WTC11 (cell line): ENCODE data around the gene WDR62. TPM values are rescaled to one million over a fixed set of nuclear protein-coding genes. Genes with fewer than 3 reads are reported as not detected.

ENCODE experiments used
- ATAC-seq: fragments of 200-7000 bp; cut with Tn5 transposase; 2 replicates; pipeline ENCODE4 v1.10.0; 2021; ENCODE audit warnings: mild to moderate bottlenecking, moderate library complexity
- CTCF ChIA-PET: fragments of 300-600 bp; sonication (Branson Sonifier 250); formaldehyde crosslinking; loops from one replicate; lab custom pipeline; 2021; ENCODE audit warnings: antibody characterized with exemption; lab: Charles Lee
- POLR2A ChIA-PET: fragments of 350-600 bp; sonication (Branson Sonifier 250); formaldehyde crosslinking; loops from one replicate; lab custom pipeline; 2021; ENCODE audit warnings: antibody characterized with exemption; lab: Charles Lee
- DNase-seq: peaks from one replicate; pipeline ENCODE4 v3.0.0; 2021; ENCODE audit warnings: low spot score
- H3K27ac Mint-ChIP-seq: 2 replicates; pipeline ENCODE4 v1.8.0; 2021; ENCODE audit warnings: mixed read lengths
- H3K27me3 Mint-ChIP-seq: 2 replicates; pipeline ENCODE4 v1.8.0; 2021; ENCODE audit warnings: low read depth, mild to moderate bottlenecking, moderate library complexity, mixed read lengths
- H3K36me3 Mint-ChIP-seq: 2 replicates; pipeline ENCODE4 v1.8.0; 2021; ENCODE audit warnings: mixed read lengths
- H3K4me1 Mint-ChIP-seq: 2 replicates; pipeline ENCODE4 v1.8.0; 2022; ENCODE audit warnings: mixed read lengths
- H3K4me3 Mint-ChIP-seq: 2 replicates; pipeline ENCODE4 v1.8.0; 2021; ENCODE audit warnings: mild to moderate bottlenecking, moderate library complexity, mixed read lengths
- H3K9me3 Mint-ChIP-seq: 2 replicates; pipeline ENCODE4 v1.8.0; 2021; ENCODE audit warnings: mixed read lengths
- CBFB ChIP-seq: sonication (generic); formaldehyde crosslinking; IDR thresholded peaks from 2 replicates; pipeline ENCODE4 v1.8.1; 2022; ENCODE audit warnings: mild to moderate bottlenecking, low read depth, missing genetic modification reagents
- ESRRA ChIP-seq: sonication (generic); formaldehyde crosslinking; IDR thresholded peaks from 2 replicates; pipeline ENCODE4 v1.8.1; 2022; ENCODE audit warnings: mild to moderate bottlenecking, missing genetic modification reagents, borderline replicate concordance
- IRF2 ChIP-seq: sonication (generic); formaldehyde crosslinking; IDR thresholded peaks from 2 replicates; pipeline ENCODE4 v1.8.0; 2022; ENCODE audit warnings: low read depth, missing genetic modification reagents, borderline replicate concordance
- JUN ChIP-seq: sonication (generic); formaldehyde crosslinking; IDR thresholded peaks from 2 replicates; pipeline ENCODE4 v1.8.0; 2023; ENCODE audit warnings: mild to moderate bottlenecking, missing genetic modification reagents
- NR2C2 ChIP-seq: sonication (generic); formaldehyde crosslinking; IDR thresholded peaks from 2 replicates; pipeline ENCODE4 v1.8.0; 2022; ENCODE audit warnings: mild to moderate bottlenecking, missing genetic modification reagents
- ZNF138 ChIP-seq: sonication (generic); formaldehyde crosslinking; conservative IDR thresholded peaks from 2 replicates; pipeline ENCODE4 v1.8.1; 2022; ENCODE audit warnings: mild to moderate bottlenecking, moderate library complexity, missing genetic modification reagents
- ZNF263 ChIP-seq: sonication (generic); formaldehyde crosslinking; IDR thresholded peaks from 2 replicates; pipeline ENCODE4 v1.8.1; 2022; ENCODE audit warnings: low read depth, mild to moderate bottlenecking, moderate library complexity, missing genetic modification reagents
- ZNF423 ChIP-seq: fragments of 250-450 bp; sonication (Bioruptor Pico); IDR thresholded peaks from 2 replicates; pipeline ENCODE4 v2.1.2; 2022; ENCODE audit warnings: mild to moderate bottlenecking, moderate library complexity
- total RNA-seq: library from RNA; stranded (reverse); gene quantifications from 3 replicates; pipeline ENCODE4 v1.2.3, GENCODE V29; 2021
- TF ChIP-seq, protein P1 (sequence below): sonication (generic); formaldehyde crosslinking; IDR thresholded peaks from 2 replicates; pipeline ENCODE4 v1.8.0; 2022; ENCODE audit warnings: mild to moderate bottlenecking, missing genetic modification reagents
- TF ChIP-seq, protein P2 (sequence below): sonication (generic); formaldehyde crosslinking; IDR thresholded peaks from 2 replicates; pipeline ENCODE4 v1.8.0; 2023; ENCODE audit warnings: mild to moderate bottlenecking, missing genetic modification reagents
- TF ChIP-seq, protein P3 (sequence below): sonication (generic); formaldehyde crosslinking; IDR thresholded peaks from 2 replicates; pipeline ENCODE4 v1.8.1; 2022; ENCODE audit warnings: low read depth, missing genetic modification reagents, borderline replicate concordance
- TF ChIP-seq, protein P4 (sequence below): sonication (generic); formaldehyde crosslinking; IDR thresholded peaks from 2 replicates; pipeline ENCODE4 v1.8.1; 2022; ENCODE audit warnings: low read depth, mild to moderate bottlenecking, moderate library complexity, missing genetic modification reagents, borderline replicate concordance
- TF ChIP-seq, protein P5 (sequence below): sonication (generic); formaldehyde crosslinking; conservative IDR thresholded peaks from 2 replicates; pipeline ENCODE4 v1.8.1; 2022; ENCODE audit warnings: mild to moderate bottlenecking, missing genetic modification reagents
- TF ChIP-seq, protein P6 (sequence below): fragments of 250-450 bp; sonication (Bioruptor Pico); IDR thresholded peaks from 2 replicates; pipeline ENCODE4 v1.9.0; 2021; ENCODE audit warnings: mild to moderate bottlenecking, borderline replicate concordance
- TF ChIP-seq, protein P7 (sequence below): fragments of 250-450 bp; sonication (Bioruptor Pico); IDR thresholded peaks from 2 replicates; pipeline ENCODE4 v2.1.2; 2022; ENCODE audit warnings: mild to moderate bottlenecking, moderate library complexity
- TF ChIP-seq, protein P8 (sequence below): fragments of 250-450 bp; sonication (Bioruptor Pico); IDR thresholded peaks from 2 replicates; pipeline ENCODE4 v1.9.0; 2021; ENCODE audit warnings: mild to moderate bottlenecking
- TF ChIP-seq, protein P9 (sequence below): fragments of 200-600 bp; IDR thresholded peaks from 2 replicates; pipeline ENCODE4 v1.8.0; 2022; ENCODE audit warnings: antibody characterized with exemption

Gene WDR62
- total RNA-seq, 1 experiment from 2014 or later, result 40.0 TPM

DNA sequence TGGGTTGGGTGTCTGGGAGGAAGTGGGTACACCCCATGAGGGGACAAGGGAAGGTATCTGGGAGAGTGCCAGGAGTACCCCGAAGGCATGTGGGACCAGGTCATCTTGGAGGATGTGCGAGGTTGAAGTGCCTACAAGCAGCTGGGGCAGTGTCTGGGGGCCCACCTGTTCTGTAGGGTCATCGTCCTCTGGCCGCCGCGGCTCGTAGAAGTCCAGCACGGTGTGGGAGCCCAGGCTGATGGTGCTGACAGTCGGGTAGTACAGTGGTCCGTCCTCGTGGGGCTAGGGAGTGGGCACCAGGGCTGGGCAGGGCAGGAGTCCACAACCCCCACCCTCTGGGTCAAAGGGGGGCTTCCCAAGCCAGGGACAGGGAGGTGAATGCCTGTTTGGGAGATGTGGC, 44.3 kb upstream of the WDR62 start:
- CTCF ChIA-PET, result interaction anchor here (1.1 to 1.4 kb wide), 2 partner anchors 12 to 79 kb away, joined by 3 to 7 read pairs; no protein-coding TSS in a partner anchor
- Mint-ChIP-seq H3K4me3 (peak overlapping the region; percentile 63), H3K27me3 (peaks cover 16% of the 10 kb centered on the region), H3K9me3 (no peaks in the 10 kb centered on the region), H3K4me1 (peaks cover 35% of the 10 kb centered on the region), H3K36me3 (peaks cover 7% of the 10 kb centered on the region), H3K27ac (no peak overlapping the region)
- ATAC-seq (no peak), DNase-seq (no peak)
- TF ChIP-seq IRF2 (no peak), NR2C2 (CRISPR knock-in tag) (no peak), JUN (no peak), ZNF263 (CRISPR knock-in tag) (no peak), ZNF138 (CRISPR knock-in tag) (no peak), ZNF423 (CRISPR knock-in tag) (no peak)
- TF ChIP-seq, protein P1, sequence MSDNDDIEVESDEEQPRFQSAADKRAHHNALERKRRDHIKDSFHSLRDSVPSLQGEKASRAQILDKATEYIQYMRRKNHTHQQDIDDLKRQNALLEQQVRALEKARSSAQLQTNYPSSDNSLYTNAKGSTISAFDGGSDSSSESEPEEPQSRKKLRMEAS (CRISPR knock-in tag), result no peak
- TF ChIP-seq, protein P2, sequence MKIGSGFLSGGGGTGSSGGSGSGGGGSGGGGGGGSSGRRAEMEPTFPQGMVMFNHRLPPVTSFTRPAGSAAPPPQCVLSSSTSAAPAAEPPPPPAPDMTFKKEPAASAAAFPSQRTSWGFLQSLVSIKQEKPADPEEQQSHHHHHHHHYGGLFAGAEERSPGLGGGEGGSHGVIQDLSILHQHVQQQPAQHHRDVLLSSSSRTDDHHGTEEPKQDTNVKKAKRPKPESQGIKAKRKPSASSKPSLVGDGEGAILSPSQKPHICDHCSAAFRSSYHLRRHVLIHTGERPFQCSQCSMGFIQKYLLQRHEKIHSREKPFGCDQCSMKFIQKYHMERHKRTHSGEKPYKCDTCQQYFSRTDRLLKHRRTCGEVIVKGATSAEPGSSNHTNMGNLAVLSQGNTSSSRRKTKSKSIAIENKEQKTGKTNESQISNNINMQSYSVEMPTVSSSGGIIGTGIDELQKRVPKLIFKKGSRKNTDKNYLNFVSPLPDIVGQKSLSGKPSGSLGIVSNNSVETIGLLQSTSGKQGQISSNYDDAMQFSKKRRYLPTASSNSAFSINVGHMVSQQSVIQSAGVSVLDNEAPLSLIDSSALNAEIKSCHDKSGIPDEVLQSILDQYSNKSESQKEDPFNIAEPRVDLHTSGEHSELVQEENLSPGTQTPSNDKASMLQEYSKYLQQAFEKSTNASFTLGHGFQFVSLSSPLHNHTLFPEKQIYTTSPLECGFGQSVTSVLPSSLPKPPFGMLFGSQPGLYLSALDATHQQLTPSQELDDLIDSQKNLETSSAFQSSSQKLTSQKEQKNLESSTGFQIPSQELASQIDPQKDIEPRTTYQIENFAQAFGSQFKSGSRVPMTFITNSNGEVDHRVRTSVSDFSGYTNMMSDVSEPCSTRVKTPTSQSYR (CRISPR knock-in tag), result no peak
- TF ChIP-seq, protein P3, sequence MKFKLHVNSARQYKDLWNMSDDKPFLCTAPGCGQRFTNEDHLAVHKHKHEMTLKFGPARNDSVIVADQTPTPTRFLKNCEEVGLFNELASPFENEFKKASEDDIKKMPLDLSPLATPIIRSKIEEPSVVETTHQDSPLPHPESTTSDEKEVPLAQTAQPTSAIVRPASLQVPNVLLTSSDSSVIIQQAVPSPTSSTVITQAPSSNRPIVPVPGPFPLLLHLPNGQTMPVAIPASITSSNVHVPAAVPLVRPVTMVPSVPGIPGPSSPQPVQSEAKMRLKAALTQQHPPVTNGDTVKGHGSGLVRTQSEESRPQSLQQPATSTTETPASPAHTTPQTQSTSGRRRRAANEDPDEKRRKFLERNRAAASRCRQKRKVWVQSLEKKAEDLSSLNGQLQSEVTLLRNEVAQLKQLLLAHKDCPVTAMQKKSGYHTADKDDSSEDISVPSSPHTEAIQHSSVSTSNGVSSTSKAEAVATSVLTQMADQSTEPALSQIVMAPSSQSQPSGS (CRISPR knock-in tag), result no peak
- TF ChIP-seq, protein P4, sequence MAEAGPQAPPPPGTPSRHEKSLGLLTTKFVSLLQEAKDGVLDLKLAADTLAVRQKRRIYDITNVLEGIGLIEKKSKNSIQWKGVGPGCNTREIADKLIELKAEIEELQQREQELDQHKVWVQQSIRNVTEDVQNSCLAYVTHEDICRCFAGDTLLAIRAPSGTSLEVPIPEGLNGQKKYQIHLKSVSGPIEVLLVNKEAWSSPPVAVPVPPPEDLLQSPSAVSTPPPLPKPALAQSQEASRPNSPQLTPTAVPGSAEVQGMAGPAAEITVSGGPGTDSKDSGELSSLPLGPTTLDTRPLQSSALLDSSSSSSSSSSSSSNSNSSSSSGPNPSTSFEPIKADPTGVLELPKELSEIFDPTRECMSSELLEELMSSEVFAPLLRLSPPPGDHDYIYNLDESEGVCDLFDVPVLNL (CRISPR knock-in tag), result no peak
- POLR2A ChIA-PET, result interaction anchor here (2.7 kb wide), 1 partner anchor 43 kb away, joined by 18 read pairs; the partner anchor contains the start of gene THAP8

DNA sequence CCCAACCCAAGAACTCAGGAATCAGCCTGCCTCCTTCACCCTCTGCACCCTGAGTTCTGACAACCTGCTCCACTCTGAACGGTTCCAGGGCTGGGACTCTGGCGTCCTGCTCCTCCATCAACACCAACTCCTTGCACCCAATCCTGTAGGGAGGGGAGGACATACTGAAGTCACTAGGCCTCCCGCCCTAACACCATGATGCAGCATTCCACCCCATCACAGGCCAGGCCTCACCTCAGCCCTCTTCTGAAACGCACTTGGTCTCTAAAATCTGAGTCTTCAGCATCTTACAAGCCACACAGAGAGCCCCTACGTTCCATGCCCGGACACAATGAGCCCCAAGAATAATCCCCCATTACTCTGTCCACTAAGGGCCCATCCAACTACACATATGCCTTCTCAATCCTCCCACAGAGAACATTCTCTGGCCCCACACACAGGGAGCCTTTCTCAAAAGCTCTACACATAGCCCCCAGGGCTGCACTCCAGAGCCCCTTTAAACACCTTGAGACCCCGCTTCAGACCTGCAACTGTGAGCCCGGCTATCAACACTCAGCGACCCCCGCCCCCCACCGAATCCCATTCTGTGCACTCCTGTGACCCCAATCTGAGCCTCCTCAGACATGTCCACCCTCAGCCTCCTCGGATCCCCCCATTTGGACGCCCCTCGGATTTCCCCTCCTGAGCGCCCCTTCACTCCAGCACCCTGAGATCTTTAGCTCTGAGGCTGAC, 41.3 kb upstream of the WDR62 start:
- TF ChIP-seq, protein P5, sequence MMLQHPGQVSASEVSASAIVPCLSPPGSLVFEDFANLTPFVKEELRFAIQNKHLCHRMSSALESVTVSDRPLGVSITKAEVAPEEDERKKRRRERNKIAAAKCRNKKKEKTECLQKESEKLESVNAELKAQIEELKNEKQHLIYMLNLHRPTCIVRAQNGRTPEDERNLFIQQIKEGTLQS (CRISPR knock-in tag), result no peak
- TF ChIP-seq, protein P6, sequence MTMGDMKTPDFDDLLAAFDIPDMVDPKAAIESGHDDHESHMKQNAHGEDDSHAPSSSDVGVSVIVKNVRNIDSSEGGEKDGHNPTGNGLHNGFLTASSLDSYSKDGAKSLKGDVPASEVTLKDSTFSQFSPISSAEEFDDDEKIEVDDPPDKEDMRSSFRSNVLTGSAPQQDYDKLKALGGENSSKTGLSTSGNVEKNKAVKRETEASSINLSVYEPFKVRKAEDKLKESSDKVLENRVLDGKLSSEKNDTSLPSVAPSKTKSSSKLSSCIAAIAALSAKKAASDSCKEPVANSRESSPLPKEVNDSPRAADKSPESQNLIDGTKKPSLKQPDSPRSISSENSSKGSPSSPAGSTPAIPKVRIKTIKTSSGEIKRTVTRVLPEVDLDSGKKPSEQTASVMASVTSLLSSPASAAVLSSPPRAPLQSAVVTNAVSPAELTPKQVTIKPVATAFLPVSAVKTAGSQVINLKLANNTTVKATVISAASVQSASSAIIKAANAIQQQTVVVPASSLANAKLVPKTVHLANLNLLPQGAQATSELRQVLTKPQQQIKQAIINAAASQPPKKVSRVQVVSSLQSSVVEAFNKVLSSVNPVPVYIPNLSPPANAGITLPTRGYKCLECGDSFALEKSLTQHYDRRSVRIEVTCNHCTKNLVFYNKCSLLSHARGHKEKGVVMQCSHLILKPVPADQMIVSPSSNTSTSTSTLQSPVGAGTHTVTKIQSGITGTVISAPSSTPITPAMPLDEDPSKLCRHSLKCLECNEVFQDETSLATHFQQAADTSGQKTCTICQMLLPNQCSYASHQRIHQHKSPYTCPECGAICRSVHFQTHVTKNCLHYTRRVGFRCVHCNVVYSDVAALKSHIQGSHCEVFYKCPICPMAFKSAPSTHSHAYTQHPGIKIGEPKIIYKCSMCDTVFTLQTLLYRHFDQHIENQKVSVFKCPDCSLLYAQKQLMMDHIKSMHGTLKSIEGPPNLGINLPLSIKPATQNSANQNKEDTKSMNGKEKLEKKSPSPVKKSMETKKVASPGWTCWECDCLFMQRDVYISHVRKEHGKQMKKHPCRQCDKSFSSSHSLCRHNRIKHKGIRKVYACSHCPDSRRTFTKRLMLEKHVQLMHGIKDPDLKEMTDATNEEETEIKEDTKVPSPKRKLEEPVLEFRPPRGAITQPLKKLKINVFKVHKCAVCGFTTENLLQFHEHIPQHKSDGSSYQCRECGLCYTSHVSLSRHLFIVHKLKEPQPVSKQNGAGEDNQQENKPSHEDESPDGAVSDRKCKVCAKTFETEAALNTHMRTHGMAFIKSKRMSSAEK (CRISPR knock-in tag), result no peak
- TF ChIP-seq, protein P7, sequence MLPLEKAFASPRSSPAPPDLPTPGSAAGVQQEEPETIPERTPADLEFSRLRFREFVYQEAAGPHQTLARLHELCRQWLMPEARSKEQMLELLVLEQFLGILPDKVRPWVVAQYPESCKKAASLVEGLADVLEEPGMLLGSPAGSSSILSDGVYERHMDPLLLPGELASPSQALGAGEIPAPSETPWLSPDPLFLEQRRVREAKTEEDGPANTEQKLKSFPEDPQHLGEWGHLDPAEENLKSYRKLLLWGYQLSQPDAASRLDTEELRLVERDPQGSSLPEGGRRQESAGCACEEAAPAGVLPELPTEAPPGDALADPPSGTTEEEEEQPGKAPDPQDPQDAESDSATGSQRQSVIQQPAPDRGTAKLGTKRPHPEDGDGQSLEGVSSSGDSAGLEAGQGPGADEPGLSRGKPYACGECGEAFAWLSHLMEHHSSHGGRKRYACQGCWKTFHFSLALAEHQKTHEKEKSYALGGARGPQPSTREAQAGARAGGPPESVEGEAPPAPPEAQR (CRISPR knock-in tag), result no peak
- TF ChIP-seq, protein P8, sequence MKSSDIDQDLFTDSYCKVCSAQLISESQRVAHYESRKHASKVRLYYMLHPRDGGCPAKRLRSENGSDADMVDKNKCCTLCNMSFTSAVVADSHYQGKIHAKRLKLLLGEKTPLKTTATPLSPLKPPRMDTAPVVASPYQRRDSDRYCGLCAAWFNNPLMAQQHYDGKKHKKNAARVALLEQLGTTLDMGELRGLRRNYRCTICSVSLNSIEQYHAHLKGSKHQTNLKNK (CRISPR knock-in tag), result no peak
- TF ChIP-seq ESRRA (CRISPR knock-in tag), result no peak
- TF ChIP-seq ZNF263 (CRISPR knock-in tag), result no peak
- TF ChIP-seq, protein P9, sequence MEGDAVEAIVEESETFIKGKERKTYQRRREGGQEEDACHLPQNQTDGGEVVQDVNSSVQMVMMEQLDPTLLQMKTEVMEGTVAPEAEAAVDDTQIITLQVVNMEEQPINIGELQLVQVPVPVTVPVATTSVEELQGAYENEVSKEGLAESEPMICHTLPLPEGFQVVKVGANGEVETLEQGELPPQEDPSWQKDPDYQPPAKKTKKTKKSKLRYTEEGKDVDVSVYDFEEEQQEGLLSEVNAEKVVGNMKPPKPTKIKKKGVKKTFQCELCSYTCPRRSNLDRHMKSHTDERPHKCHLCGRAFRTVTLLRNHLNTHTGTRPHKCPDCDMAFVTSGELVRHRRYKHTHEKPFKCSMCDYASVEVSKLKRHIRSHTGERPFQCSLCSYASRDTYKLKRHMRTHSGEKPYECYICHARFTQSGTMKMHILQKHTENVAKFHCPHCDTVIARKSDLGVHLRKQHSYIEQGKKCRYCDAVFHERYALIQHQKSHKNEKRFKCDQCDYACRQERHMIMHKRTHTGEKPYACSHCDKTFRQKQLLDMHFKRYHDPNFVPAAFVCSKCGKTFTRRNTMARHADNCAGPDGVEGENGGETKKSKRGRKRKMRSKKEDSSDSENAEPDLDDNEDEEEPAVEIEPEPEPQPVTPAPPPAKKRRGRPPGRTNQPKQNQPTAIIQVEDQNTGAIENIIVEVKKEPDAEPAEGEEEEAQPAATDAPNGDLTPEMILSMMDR, result no peak
- TF ChIP-seq CBFB (CRISPR knock-in tag), result no peak
- H3K9me3 Mint-ChIP-seq, result no peaks in the 10 kb centered on the region
- CTCF ChIA-PET, result interaction anchor here (0.7 to 1.5 kb wide), 13 partner anchors 14 to 194 kb away, joined by 3 to 10 read pairs (median 3); partner anchors contain the start of gene THAP8
- peak overlapping the region; percentile 100 for H3K4me3 Mint-ChIP-seq
- POLR2A ChIA-PET, result interaction anchor here (1.0 kb wide), 1 partner anchor 40 kb away, joined by 3 read pairs; the partner anchor contains the start of gene THAP8
- ATAC-seq, result no peak
- peak overlapping the region; percentile 85 for H3K27ac Mint-ChIP-seq
- H3K4me1 Mint-ChIP-seq, result peaks cover 31% of the 10 kb centered on the region
- H3K36me3 Mint-ChIP-seq, result peaks cover 6% of the 10 kb centered on the region
- H3K27me3 Mint-ChIP-seq, result peaks cover 16% of the 10 kb centered on the region
- DNase-seq, result no peak
